Activated T-helper 2 cell treated with anti-CD3 and anti-CD28 coated beads, Interferon-gamma antibody, Interleukin-2, Interleukin-4, amounts not matched to agents 10 μg/mL and 5 μg/mL and 100 μg/mL, durations not matched to agents 14 hours and 24 hours and 36 hours (primary cell): ENCODE data around the gene SLN. TPM values are rescaled to one million over a fixed set of nuclear protein-coding genes. Genes with fewer than 3 reads are reported as not detected.

ENCODE experiments used
- DNase-seq: peaks from one replicate; pipeline ENCODE4 v3.0.0; 2021; ENCODE audit warnings: low spot score
- H3K27ac Mint-ChIP-seq: one replicate; pipeline ENCODE4 v1.8.0; 2021; ENCODE audit warnings: mixed read lengths
- H3K27me3 Mint-ChIP-seq: one replicate; pipeline ENCODE4 v1.8.0; 2021; ENCODE audit warnings: low read depth, mixed read lengths
- H3K36me3 Mint-ChIP-seq: one replicate; pipeline ENCODE4 v1.8.0; 2021; ENCODE audit warnings: low read depth, mixed read lengths
- H3K4me1 Mint-ChIP-seq: one replicate; pipeline ENCODE4 v1.8.0; 2021; ENCODE audit warnings: low read depth, mixed read lengths
- H3K4me3 Mint-ChIP-seq: one replicate; pipeline ENCODE4 v1.8.0; 2021; ENCODE audit warnings: low read depth, mild to moderate bottlenecking, moderate library complexity, mixed read lengths
- H3K9me3 Mint-ChIP-seq: one replicate; pipeline ENCODE4 v1.8.0; 2021; ENCODE audit warnings: mixed read lengths
- intact Hi-C: fragments of 100-400 bp; cut with micrococcal nuclease; formaldehyde crosslinking; loops from one replicate; pipeline ENCODE4 v1.15.1; 2023
- total RNA-seq: library from RNA; stranded (reverse); gene quantifications from 2 replicates; pipeline ENCODE4 v1.2.3, GENCODE V29; 2022

SLN gene
- total RNA-seq, 1 donor from 2014 or later, result not detected

GRCh38 chr11:107708792-107709191 is 3.1 kb downstream of the SLN start:
- H3K27me3 Mint-ChIP-seq, result peaks cover 13% of the 10 kb centered on the region
- H3K4me3 Mint-ChIP-seq, result no peak overlapping the region
- intact Hi-C loops, result no loop called here
- H3K27ac Mint-ChIP-seq, result no peak overlapping the region
- no peaks in the 10 kb centered on the region for H3K36me3 Mint-ChIP-seq
- H3K9me3 Mint-ChIP-seq, result no peaks in the 10 kb centered on the region
- no peaks in the 10 kb centered on the region for H3K4me1 Mint-ChIP-seq
- no peak for DNase-seq

- H3K4me3 Mint-ChIP-seq, result no peak overlapping the region
- H3K27me3 Mint-ChIP-seq, result peaks cover 15% of the 10 kb centered on the region
- no peaks in the 10 kb centered on the region for H3K9me3 Mint-ChIP-seq
- intact Hi-C loops, result no loop called here
- DNase-seq, result no peak
- H3K36me3 Mint-ChIP-seq, result no peaks in the 10 kb centered on the region
- H3K27ac Mint-ChIP-seq, result no peak overlapping the region
- H3K4me1 Mint-ChIP-seq, result no peaks in the 10 kb centered on the region
Observed at GRCh38 chr11:107707807-107708206, 4.0 kb downstream of the SLN start.

GRCh38 chr11:107707215-107707671 is 4.6 kb downstream of the SLN start:
- intact Hi-C loops, result no loop called here
- Mint-ChIP-seq H3K4me1 (no peaks in the 10 kb centered on the region), H3K9me3 (no peaks in the 10 kb centered on the region), H3K36me3 (no peaks in the 10 kb centered on the region), H3K27me3 (peaks cover 15% of the 10 kb centered on the region), H3K27ac (no peak overlapping the region), H3K4me3 (no peak overlapping the region)
- DNase-seq, result no peak

- Mint-ChIP-seq H3K4me3 (no peak overlapping the region), H3K9me3 (no peaks in the 10 kb centered on the region), H3K27me3 (peaks cover 15% of the 10 kb centered on the region), H3K4me1 (no peaks in the 10 kb centered on the region), H3K27ac (no peak overlapping the region), H3K36me3 (no peaks in the 10 kb centered on the region)
- intact Hi-C loops, result no loop called here
- DNase-seq, result no peak
Observed at GRCh38 chr11:107706531-107706930, 5.3 kb downstream of the SLN start.

- H3K27me3 Mint-ChIP-seq, result peaks cover 8% of the 10 kb centered on the region
- no peak for DNase-seq
- H3K36me3 Mint-ChIP-seq, result no peaks in the 10 kb centered on the region
- intact Hi-C loops, result no loop called here
- H3K4me1 Mint-ChIP-seq, result no peaks in the 10 kb centered on the region
- no peak overlapping the region for H3K27ac Mint-ChIP-seq
- no peaks in the 10 kb centered on the region for H3K9me3 Mint-ChIP-seq
- H3K4me3 Mint-ChIP-seq, result no peak overlapping the region
Observed at GRCh38 chr11:107705027-107705426, 6.8 kb downstream of the SLN start.

- no peaks in the 10 kb centered on the region for H3K36me3 Mint-ChIP-seq
- DNase-seq, result no peak
- intact Hi-C loops, result no loop called here
- no peaks in the 10 kb centered on the region for H3K9me3 Mint-ChIP-seq
- no peak overlapping the region for H3K27ac Mint-ChIP-seq
- H3K4me3 Mint-ChIP-seq, result no peak overlapping the region
- no peaks in the 10 kb centered on the region for H3K4me1 Mint-ChIP-seq
- H3K27me3 Mint-ChIP-seq, result peaks cover 8% of the 10 kb centered on the region
Observed at GRCh38 chr11:107704451-107704850, 7.4 kb downstream of the SLN start.

GRCh38 chr11:107702723-107703122 is 9.1 kb downstream of the SLN start:
- Mint-ChIP-seq H3K9me3 (no peaks in the 10 kb centered on the region), H3K4me3 (no peak overlapping the region), H3K4me1 (no peaks in the 10 kb centered on the region), H3K36me3 (no peaks in the 10 kb centered on the region), H3K27me3 (peaks cover 6% of the 10 kb centered on the region), H3K27ac (no peak overlapping the region)
- DNase-seq, result no peak
- intact Hi-C loops, result no loop called here

GRCh38 chr11:107702109-107702660 is 9.7 kb downstream of the SLN start:
- H3K27ac Mint-ChIP-seq, result no peak overlapping the region
- DNase-seq, result no peak
- H3K4me3 Mint-ChIP-seq, result no peak overlapping the region
- H3K4me1 Mint-ChIP-seq, result no peaks in the 10 kb centered on the region
- H3K36me3 Mint-ChIP-seq, result no peaks in the 10 kb centered on the region
- intact Hi-C loops, result no loop called here
- H3K27me3 Mint-ChIP-seq, result peaks cover 6% of the 10 kb centered on the region
- H3K9me3 Mint-ChIP-seq, result no peaks in the 10 kb centered on the region

- no peak for DNase-seq
- Mint-ChIP-seq H3K4me1 (no peaks in the 10 kb centered on the region), H3K27ac (no peak overlapping the region), H3K27me3 (peaks cover 13% of the 10 kb centered on the region), H3K36me3 (no peaks in the 10 kb centered on the region), H3K4me3 (no peak overlapping the region), H3K9me3 (no peaks in the 10 kb centered on the region)
- intact Hi-C loops, result no loop called here
Observed at GRCh38 chr11:107699371-107700285, 12.2 kb downstream of the SLN start.

GRCh38 chr11:107697291-107697690 is 14.6 kb downstream of the SLN start:
- no peak for DNase-seq
- intact Hi-C loops, result no loop called here
- Mint-ChIP-seq H3K27me3 (peaks cover 14% of the 10 kb centered on the region), H3K27ac (no peak overlapping the region), H3K4me3 (no peak overlapping the region), H3K9me3 (no peaks in the 10 kb centered on the region), H3K4me1 (no peaks in the 10 kb centered on the region), H3K36me3 (no peaks in the 10 kb centered on the region)

GRCh38 chr11:107696140-107696539 is 15.7 kb downstream of the SLN start:
- intact Hi-C loops, result no loop called here
- H3K4me1 Mint-ChIP-seq, result no peaks in the 10 kb centered on the region
- no peak overlapping the region for H3K27ac Mint-ChIP-seq
- H3K36me3 Mint-ChIP-seq, result no peaks in the 10 kb centered on the region
- no peak overlapping the region for H3K4me3 Mint-ChIP-seq
- H3K27me3 Mint-ChIP-seq, result peaks cover 18% of the 10 kb centered on the region
- no peak for DNase-seq
- no peaks in the 10 kb centered on the region for H3K9me3 Mint-ChIP-seq

GRCh38 chr11:107695446-107695845 is 16.4 kb downstream of the SLN start:
- DNase-seq, result no peak
- Mint-ChIP-seq H3K27ac (no peak overlapping the region), H3K4me3 (no peak overlapping the region), H3K4me1 (no peaks in the 10 kb centered on the region), H3K27me3 (peaks cover 20% of the 10 kb centered on the region), H3K36me3 (no peaks in the 10 kb centered on the region), H3K9me3 (no peaks in the 10 kb centered on the region)
- intact Hi-C loops, result no loop called here

- intact Hi-C loops, result no loop called here
- Mint-ChIP-seq H3K4me1 (no peaks in the 10 kb centered on the region), H3K4me3 (no peak overlapping the region), H3K27me3 (peaks cover 12% of the 10 kb centered on the region), H3K36me3 (no peaks in the 10 kb centered on the region), H3K27ac (no peak overlapping the region), H3K9me3 (no peaks in the 10 kb centered on the region)
- DNase-seq, result no peak
Observed at GRCh38 chr11:107691000-107691750, 20.7 kb downstream of the SLN start.
